Stimulated activated CD8-positive, alpha-beta memory T cell treated with anti-CD3 and anti-CD28 coated beads, Interleukin-4, amount 100 ng/mL, for 4 hours (primary cell): ENCODE data around the gene GRIN2A.

Experiments used
- DNase-seq, 2 donors: peaks; one replicate each; pipeline ENCODE4 v3.0.0-alpha.2; 2020; ENCODE audit warnings: low read depth in 2 of 2, low spot score in 1 of 2

Gene GRIN2A

GRCh38 chr16:9826656-9827055 is 355.6 kb downstream of the GRIN2A start:
- DNase-seq, result no peak

GRCh38 chr16:9824200-9825068 is 357.8 kb downstream of the GRIN2A start:
- DNase-seq, result no peak

- no peak for DNase-seq
Observed at GRCh38 chr16:9823510-9823909, 358.7 kb downstream of the GRIN2A start.

- no peak for DNase-seq
Observed at GRCh38 chr16:9821970-9822369, 360.3 kb downstream of the GRIN2A start.

GRCh38 chr16:9821331-9821730 is 360.9 kb downstream of the GRIN2A start:
- DNase-seq, result no peak

GRCh38 chr16:9820476-9821246 is 361.6 kb downstream of the GRIN2A start:
- no peak for DNase-seq

GRCh38 chr16:9818702-9819101 is 363.5 kb downstream of the GRIN2A start:
- DNase-seq, result no peak

- DNase-seq, result no peak
Observed at GRCh38 chr16:9817586-9817985, 364.6 kb downstream of the GRIN2A start.

GRCh38 chr16:9816644-9817043 is 365.6 kb downstream of the GRIN2A start:
- no peak for DNase-seq

GRCh38 chr16:9813665-9814064 is 368.6 kb downstream of the GRIN2A start:
- DNase-seq, result no peak

- DNase-seq, result no peak
Observed at GRCh38 chr16:9808210-9808609, 374.0 kb downstream of the GRIN2A start.

- DNase-seq, result no peak
Observed at GRCh38 chr16:9807302-9807701, 374.9 kb downstream of the GRIN2A start.

- DNase-seq, result no peak
Observed at GRCh38 chr16:9805109-9805508, 377.1 kb downstream of the GRIN2A start.

- DNase-seq, result no peak
Observed at GRCh38 chr16:9802160-9802559, 380.1 kb downstream of the GRIN2A start.

GRCh38 chr16:9801651-9802050 is 380.6 kb downstream of the GRIN2A start:
- no peak for DNase-seq

GRCh38 chr16:9800186-9800738 is 382.0 kb downstream of the GRIN2A start:
- no peak for DNase-seq

GRCh38 chr16:9798952-9799580 is 383.2 kb downstream of the GRIN2A start:
- no peak for DNase-seq

GRCh38 chr16:9798474-9798873 is 383.8 kb downstream of the GRIN2A start:
- DNase-seq, result no peak

- no peak for DNase-seq
Observed at GRCh38 chr16:9797306-9797705, 384.9 kb downstream of the GRIN2A start.

GRCh38 chr16:9793623-9794022 is 388.6 kb downstream of the GRIN2A start:
- no peak for DNase-seq

- no peak for DNase-seq
Observed at GRCh38 chr16:9791556-9791955, 390.7 kb downstream of the GRIN2A start.

- no peak for DNase-seq
Observed at GRCh38 chr16:9790199-9790598, 392.0 kb downstream of the GRIN2A start.
